GM10266 (cell line): ENCODE measurements around the gene HOXB2.
A peak's percentile ranks its signal among the peaks of the same experiment; 100 is the strongest.
"Not testable (repeated sequence)": the region's sequence is repeated elsewhere in the genome, so short reads cannot be mapped to it uniquely, and the experiment has no call there.

Source experiments
- DNase-seq: peaks from one replicate; pipeline ENCODE4 v3.0.0; 2012; ENCODE audit errors: extremely low spot score
- CTCF ChIP-seq: IDR thresholded peaks from 2 replicates; pipeline ENCODE4 v1.5.1; 2012; ENCODE audit warnings: mild to moderate bottlenecking, low read depth; ENCODE audit not compliant: control insufficient read depth, insufficient read depth; ENCODE audit errors: missing control alignments

Gene HOXB2

DNA sequence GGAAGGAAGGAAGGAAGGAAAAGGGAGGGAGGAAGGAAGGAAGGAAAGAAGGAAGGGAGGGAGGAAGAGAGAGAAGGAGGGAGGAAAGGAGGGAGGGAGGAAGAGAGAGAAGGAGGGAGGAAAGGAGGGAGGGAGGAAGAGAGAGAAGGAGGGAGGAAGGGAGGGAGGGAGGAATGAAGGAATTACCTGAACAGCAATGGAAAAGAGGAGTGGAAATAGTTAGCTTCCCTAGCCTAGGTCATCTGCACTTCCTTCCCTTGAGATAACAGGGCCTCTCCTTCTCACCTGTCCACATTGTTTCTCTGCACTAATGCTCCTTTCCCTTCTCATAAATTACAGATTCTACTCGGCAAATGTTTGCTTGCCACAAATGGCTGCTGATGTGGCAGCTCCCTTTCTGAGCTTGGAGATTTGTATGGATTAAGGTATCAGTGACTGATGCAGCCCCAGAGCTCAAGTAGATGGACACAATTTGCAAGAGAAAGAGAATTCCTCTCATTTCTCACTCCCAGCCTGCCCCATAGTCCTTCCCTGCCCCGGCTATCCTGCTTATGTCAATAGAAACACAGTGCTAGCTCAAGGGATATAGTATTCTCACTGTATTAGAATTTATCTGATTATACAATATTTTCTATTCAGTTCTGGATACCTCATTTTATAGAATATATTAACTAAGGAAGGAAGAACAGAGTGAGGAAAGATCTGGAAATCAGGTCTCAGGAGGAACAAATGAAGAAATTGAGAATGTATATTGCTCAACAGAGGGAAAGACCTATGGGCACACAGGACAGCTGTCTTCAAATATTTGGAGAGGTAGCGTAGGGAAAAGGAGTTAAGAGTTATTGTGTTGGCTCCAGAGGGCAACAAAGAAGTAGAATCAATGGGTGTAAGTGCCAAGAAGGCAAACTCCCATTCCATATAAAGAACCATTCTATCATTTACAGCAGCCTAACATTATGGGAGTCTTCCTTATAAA lies 28.7 kb downstream of the HOXB2 start:
- no peak for DNase-seq
- TF ChIP-seq CTCF = no peak

DNA sequence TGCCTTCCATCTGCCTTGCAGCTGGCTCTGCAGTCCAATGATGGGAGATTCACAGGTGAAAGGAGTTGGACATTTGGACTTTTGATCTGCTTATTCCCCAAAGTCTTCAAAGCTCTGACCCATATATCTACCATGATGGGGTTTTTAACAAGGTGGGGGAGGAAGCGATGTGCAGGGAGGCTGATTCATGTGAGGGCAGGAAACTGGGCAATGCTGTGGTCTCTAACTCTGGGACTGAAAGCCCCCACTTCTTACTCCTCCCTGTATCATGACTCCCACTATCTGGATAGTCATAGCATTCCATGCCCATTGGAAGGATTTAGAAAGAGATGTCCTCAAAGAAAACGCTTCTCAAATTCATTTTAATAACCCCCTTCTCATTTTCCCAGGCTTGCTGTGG lies 30.4 kb downstream of the HOXB2 start:
- no peak for TF ChIP-seq CTCF
- DNase-seq = no peak

GRCh38 chr17:48513666-48514455 lies 31.0 kb downstream of the HOXB2 start:
- TF ChIP-seq CTCF = no peak
- no peak for DNase-seq

DNA sequence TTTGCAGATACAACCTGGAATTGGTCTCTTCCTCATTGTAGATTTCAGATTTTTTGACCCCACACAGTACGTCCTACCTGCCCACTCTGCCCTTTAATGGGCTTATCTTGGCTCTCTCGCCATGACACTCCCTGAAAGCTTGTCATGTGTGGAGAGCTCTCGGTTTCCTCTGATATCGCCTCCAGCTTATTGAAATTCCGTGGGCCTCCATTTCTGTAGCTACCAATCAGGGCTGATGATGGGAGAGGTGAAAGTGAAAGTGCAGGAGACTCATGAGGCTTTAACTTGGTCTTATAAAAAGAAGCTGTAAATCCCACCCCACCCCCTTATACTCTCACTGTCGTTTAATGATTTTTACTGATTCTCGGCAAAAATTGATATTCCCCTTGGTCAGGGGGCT lies 31.8 kb downstream of the HOXB2 start:
- no peak for DNase-seq
- no peak for TF ChIP-seq CTCF

GRCh38 chr17:48510761-48511604 lies 33.9 kb downstream of the HOXB2 start:
- peak; percentile 60 for DNase-seq
- TF ChIP-seq CTCF = no peak

DNA sequence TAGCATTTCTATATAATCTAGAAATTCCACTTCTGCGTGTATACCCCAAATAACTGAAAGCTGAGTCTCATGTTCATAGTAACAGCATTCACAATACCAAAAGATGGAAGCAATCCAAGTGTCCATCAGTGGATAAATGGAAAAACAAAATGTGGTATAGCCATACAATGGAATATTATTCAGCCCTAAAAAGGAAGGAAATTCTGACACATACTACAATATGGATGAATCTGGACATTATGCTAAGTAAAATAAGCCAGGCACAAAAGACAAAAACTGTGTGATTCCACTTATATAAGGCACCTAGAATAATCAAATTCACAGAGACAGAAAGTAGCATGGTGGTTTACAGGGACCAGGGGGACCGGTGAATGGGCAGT lies 34.5 kb downstream of the HOXB2 start:
- no peak for DNase-seq
- no peak for TF ChIP-seq CTCF

DNA sequence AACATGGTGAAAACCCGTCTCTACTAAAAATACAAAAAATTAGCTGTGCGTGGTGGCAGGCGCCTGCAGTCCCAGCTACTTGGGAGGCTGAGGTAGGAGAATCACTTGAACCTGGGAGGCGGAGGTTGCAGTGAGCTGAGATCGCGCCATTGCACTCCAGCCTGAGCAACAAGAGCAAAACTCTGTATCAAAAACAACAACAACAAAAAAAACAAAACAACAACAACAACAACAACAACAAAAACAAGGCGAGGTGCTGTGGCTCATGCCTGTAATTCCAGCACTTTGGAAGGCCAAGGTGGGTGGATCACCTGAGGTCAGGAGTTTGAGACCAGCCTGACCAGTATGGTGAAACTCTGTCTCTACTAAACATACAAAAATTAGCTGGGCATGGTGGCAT lies 35.2 kb downstream of the HOXB2 start:
- not testable (repeated sequence) for DNase-seq
